ENCODE results near the gene DUSP16.

- no peak for TF ChIP-seq CTCF (IDR thresholded peaks at IDR 0.05; ENCODE audit: insufficient read depth, low read length)
- TF ChIP-seq, protein P1, sequence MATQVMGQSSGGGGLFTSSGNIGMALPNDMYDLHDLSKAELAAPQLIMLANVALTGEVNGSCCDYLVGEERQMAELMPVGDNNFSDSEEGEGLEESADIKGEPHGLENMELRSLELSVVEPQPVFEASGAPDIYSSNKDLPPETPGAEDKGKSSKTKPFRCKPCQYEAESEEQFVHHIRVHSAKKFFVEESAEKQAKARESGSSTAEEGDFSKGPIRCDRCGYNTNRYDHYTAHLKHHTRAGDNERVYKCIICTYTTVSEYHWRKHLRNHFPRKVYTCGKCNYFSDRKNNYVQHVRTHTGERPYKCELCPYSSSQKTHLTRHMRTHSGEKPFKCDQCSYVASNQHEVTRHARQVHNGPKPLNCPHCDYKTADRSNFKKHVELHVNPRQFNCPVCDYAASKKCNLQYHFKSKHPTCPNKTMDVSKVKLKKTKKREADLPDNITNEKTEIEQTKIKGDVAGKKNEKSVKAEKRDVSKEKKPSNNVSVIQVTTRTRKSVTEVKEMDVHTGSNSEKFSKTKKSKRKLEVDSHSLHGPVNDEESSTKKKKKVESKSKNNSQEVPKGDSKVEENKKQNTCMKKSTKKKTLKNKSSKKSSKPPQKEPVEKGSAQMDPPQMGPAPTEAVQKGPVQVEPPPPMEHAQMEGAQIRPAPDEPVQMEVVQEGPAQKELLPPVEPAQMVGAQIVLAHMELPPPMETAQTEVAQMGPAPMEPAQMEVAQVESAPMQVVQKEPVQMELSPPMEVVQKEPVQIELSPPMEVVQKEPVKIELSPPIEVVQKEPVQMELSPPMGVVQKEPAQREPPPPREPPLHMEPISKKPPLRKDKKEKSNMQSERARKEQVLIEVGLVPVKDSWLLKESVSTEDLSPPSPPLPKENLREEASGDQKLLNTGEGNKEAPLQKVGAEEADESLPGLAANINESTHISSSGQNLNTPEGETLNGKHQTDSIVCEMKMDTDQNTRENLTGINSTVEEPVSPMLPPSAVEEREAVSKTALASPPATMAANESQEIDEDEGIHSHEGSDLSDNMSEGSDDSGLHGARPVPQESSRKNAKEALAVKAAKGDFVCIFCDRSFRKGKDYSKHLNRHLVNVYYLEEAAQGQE (IDR thresholded peaks at IDR 0.05; ENCODE audit: insufficient replicate concordance, low read depth) = no peak
Observed at GRCh38 chr12:12543959-12544358, 18.7 kb downstream of the DUSP16 start.
